ENCODE data around the gene HOXB3.

The HOXB3 gene

GRCh38 chr17:48583708-48584222 is 6.3 kb downstream of the HOXB3 start:
- Histone ChIP-seq H3K4me1 (ENCODE audit: insufficient read depth, poor library complexity, severe bottlenecking) (peaks cover 6% of the 10 kb centered on the region), H3K27ac (ENCODE audit: poor library complexity, severe bottlenecking) (no peak overlapping the region), H3K4me3 (ENCODE audit: severe bottlenecking) (no peak overlapping the region), H3K9me3 (ENCODE audit: severe bottlenecking) (no peaks in the 10 kb centered on the region), H3K27me3 (ENCODE audit: insufficient read depth, poor library complexity, severe bottlenecking) (no peaks in the 10 kb centered on the region), H3K36me3 (ENCODE audit: low read depth) (no peaks in the 10 kb centered on the region)
- ATAC-seq (ENCODE audit: low read depth) = no peak
- no peak for TF ChIP-seq CTCF (IDR thresholded peaks at IDR 0.05; ENCODE audit: poor library complexity, severe bottlenecking)
- no peak for DNase-seq (ENCODE audit: low spot score)

GRCh38 chr17:48582750-48583069 is 7.3 kb downstream of the HOXB3 start:
- no peak overlapping the region for H3K27ac ChIP-seq (ENCODE audit: poor library complexity, severe bottlenecking)
- no peaks in the 10 kb centered on the region for H3K36me3 ChIP-seq (ENCODE audit: low read depth)
- ATAC-seq (ENCODE audit: low read depth) (no peak), DNase-seq (ENCODE audit: low spot score) (no peak)
- no peaks in the 10 kb centered on the region for H3K9me3 ChIP-seq (ENCODE audit: severe bottlenecking)
- no peaks in the 10 kb centered on the region for H3K27me3 ChIP-seq (ENCODE audit: insufficient read depth, poor library complexity, severe bottlenecking)
- peaks cover 5% of the 10 kb centered on the region for H3K4me1 ChIP-seq (ENCODE audit: insufficient read depth, poor library complexity, severe bottlenecking)
- TF ChIP-seq CTCF (IDR thresholded peaks at IDR 0.05; ENCODE audit: poor library complexity, severe bottlenecking) = no peak
- no peak overlapping the region for H3K4me3 ChIP-seq (ENCODE audit: severe bottlenecking)

- no peak for TF ChIP-seq CTCF (IDR thresholded peaks at IDR 0.05; ENCODE audit: poor library complexity, severe bottlenecking)
- H3K9me3 ChIP-seq (ENCODE audit: severe bottlenecking) = no peaks in the 10 kb centered on the region
- no peaks in the 10 kb centered on the region for H3K27me3 ChIP-seq (ENCODE audit: insufficient read depth, poor library complexity, severe bottlenecking)
- no peak for ATAC-seq (ENCODE audit: low read depth)
- H3K27ac ChIP-seq (ENCODE audit: poor library complexity, severe bottlenecking) = no peak overlapping the region
- no peaks in the 10 kb centered on the region for H3K4me1 ChIP-seq (ENCODE audit: insufficient read depth, poor library complexity, severe bottlenecking)
- DNase-seq (ENCODE audit: low spot score) = no peak
- H3K36me3 ChIP-seq (ENCODE audit: low read depth) = peaks cover 5% of the 10 kb centered on the region
- no peak overlapping the region for H3K4me3 ChIP-seq (ENCODE audit: severe bottlenecking)
Observed at GRCh38 chr17:48579760-48580554, 10.1 kb downstream of the HOXB3 start.

GRCh38 chr17:48579471-48579759 is 10.6 kb downstream of the HOXB3 start:
- ATAC-seq (ENCODE audit: low read depth) = no peak
- H3K4me1 ChIP-seq (ENCODE audit: insufficient read depth, poor library complexity, severe bottlenecking) = no peaks in the 10 kb centered on the region
- H3K9me3 ChIP-seq (ENCODE audit: severe bottlenecking) = no peaks in the 10 kb centered on the region
- no peak overlapping the region for H3K4me3 ChIP-seq (ENCODE audit: severe bottlenecking)
- DNase-seq (ENCODE audit: low spot score) = no peak
- TF ChIP-seq CTCF (IDR thresholded peaks at IDR 0.05; ENCODE audit: poor library complexity, severe bottlenecking) = no peak
- peaks cover 5% of the 10 kb centered on the region for H3K36me3 ChIP-seq (ENCODE audit: low read depth)
- H3K27me3 ChIP-seq (ENCODE audit: insufficient read depth, poor library complexity, severe bottlenecking) = no peaks in the 10 kb centered on the region
- no peak overlapping the region for H3K27ac ChIP-seq (ENCODE audit: poor library complexity, severe bottlenecking)
